GM12873 (cell line): ENCODE measurements around the gene PRMT9.

Source experiments
- TF ChIP-seq, protein P1 (sequence below): IDR thresholded peaks from 2 replicates; pipeline ENCODE4 v1.5.1; 2012; ENCODE audit warnings: low read depth, mild to moderate bottlenecking, moderate library complexity, low read length, control low read depth; ENCODE audit not compliant: insufficient read depth; ENCODE audit errors: missing control alignments

The PRMT9 gene

GRCh38 chr4:147724468-147725201, 40.7 kb upstream of the PRMT9 start:
- TF ChIP-seq, protein P1, sequence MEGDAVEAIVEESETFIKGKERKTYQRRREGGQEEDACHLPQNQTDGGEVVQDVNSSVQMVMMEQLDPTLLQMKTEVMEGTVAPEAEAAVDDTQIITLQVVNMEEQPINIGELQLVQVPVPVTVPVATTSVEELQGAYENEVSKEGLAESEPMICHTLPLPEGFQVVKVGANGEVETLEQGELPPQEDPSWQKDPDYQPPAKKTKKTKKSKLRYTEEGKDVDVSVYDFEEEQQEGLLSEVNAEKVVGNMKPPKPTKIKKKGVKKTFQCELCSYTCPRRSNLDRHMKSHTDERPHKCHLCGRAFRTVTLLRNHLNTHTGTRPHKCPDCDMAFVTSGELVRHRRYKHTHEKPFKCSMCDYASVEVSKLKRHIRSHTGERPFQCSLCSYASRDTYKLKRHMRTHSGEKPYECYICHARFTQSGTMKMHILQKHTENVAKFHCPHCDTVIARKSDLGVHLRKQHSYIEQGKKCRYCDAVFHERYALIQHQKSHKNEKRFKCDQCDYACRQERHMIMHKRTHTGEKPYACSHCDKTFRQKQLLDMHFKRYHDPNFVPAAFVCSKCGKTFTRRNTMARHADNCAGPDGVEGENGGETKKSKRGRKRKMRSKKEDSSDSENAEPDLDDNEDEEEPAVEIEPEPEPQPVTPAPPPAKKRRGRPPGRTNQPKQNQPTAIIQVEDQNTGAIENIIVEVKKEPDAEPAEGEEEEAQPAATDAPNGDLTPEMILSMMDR = no peak

GRCh38 chr4:147723326-147723725, 39.4 kb upstream of the PRMT9 start:
- TF ChIP-seq, protein P1 = no peak

GRCh38 chr4:147717878-147718277, 33.9 kb upstream of the PRMT9 start:
- TF ChIP-seq, protein P1 = no peak

GRCh38 chr4:147714575-147715401, 30.8 kb upstream of the PRMT9 start:
- TF ChIP-seq, protein P1 = no peak

GRCh38 chr4:147709999-147710398, 26.0 kb upstream of the PRMT9 start:
- TF ChIP-seq, protein P1 = no peak

- TF ChIP-seq, protein P1 = peak; percentile 84
These were observed 24.1 kb upstream of the PRMT9 start for GRCh38 chr4:147707892-147708672.

GRCh38 chr4:147704846-147705245, 20.9 kb upstream of the PRMT9 start:
- TF ChIP-seq, protein P1 = no peak
